ENCODE data around the gene SF3B1.

DNA sequence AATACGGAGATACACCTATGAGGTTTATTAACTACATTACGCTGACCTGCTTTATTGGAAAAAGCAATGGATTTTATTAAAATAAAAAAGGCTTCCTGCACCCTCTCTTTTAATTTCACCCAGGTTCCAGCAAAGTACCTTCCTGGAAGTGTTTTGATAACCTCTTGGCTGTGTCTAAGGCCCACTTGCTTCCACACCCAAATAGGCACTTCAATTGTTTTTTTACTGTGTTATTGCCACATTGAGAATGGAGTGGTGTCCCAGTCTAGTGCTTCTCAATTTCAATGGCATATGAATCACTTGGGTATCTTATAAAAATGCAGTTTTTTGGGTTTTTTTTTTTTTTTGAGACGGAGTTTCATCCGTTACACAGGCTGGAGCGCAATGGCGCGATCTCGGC is 47.6 kb downstream of the SF3B1 start:
- no peak for TF ChIP-seq ZFP30 (CRISPR knock-in tag; IDR thresholded peaks at IDR 0.05)
- no peak for TF ChIP-seq ARNTL (CRISPR knock-in tag; IDR thresholded peaks at IDR 0.05; ENCODE audit: borderline replicate concordance, low read depth)
- no peak for TF ChIP-seq TCF4 (CRISPR knock-in tag; IDR thresholded peaks at IDR 0.05; ENCODE audit: borderline replicate concordance)
- TF ChIP-seq, protein P1, sequence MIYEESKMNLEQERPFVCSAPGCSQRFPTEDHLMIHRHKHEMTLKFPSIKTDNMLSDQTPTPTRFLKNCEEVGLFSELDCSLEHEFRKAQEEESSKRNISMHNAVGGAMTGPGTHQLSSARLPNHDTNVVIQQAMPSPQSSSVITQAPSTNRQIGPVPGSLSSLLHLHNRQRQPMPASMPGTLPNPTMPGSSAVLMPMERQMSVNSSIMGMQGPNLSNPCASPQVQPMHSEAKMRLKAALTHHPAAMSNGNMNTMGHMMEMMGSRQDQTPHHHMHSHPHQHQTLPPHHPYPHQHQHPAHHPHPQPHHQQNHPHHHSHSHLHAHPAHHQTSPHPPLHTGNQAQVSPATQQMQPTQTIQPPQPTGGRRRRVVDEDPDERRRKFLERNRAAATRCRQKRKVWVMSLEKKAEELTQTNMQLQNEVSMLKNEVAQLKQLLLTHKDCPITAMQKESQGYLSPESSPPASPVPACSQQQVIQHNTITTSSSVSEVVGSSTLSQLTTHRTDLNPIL (CRISPR knock-in tag; IDR thresholded peaks at IDR 0.05; ENCODE audit: low read depth): no peak
- TF ChIP-seq SNAI2 (CRISPR knock-in tag; IDR thresholded peaks at IDR 0.05): no peak
- no peak for TF ChIP-seq PATZ1 (CRISPR knock-in tag; IDR thresholded peaks at IDR 0.05; ENCODE audit: borderline replicate concordance)
- TF ChIP-seq TOX (CRISPR knock-in tag; IDR thresholded peaks at IDR 0.05; ENCODE audit: borderline replicate concordance): no peak
- TF ChIP-seq ZC3H10 (CRISPR knock-in tag; IDR thresholded peaks at IDR 0.05): no peak
- no peak for TF ChIP-seq RARB (CRISPR knock-in tag; IDR thresholded peaks at IDR 0.05)

All from SK-N-SH treated with all-trans-retinoic acid at 6 μM for 48 hours (cell line).